ENCODE data around the gene TEDC2. TPM values are rescaled to one million over a fixed set of nuclear protein-coding genes. Genes with fewer than 3 reads are reported as not detected.

The TEDC2 gene
- total RNA-seq, 1 experiment from 2014 or later = 45.4 TPM

GRCh38 chr16:2460391-2460713 is 443 bp downstream of the TEDC2 start:
- Histone ChIP-seq H3K9ac (ENCODE audit: extremely low read depth, insufficient read length, low read length) (peak overlapping the region; percentile 32), H2BK5ac (ENCODE audit: insufficient read length, low read length) (no peak overlapping the region), H2AK5ac (ENCODE audit: insufficient read length, low read length) (no peak overlapping the region), H4K91ac (ENCODE audit: insufficient read length, low read depth, low read length) (no peak overlapping the region), H3K79me1 (ENCODE audit: insufficient read depth, low read depth, low read length, poor library complexity, severe bottlenecking) (peaks cover 7% of the 10 kb centered on the region), H2BK120ac (ENCODE audit: low read depth, low read length, poor library complexity, severe bottlenecking) (no peak overlapping the region), H2BK15ac (ENCODE audit: low read depth, low read length) (no peak overlapping the region), H3K27me3 (ENCODE audit: insufficient read depth, low read length) (no peaks in the 10 kb centered on the region), H3K4me1 (ENCODE audit: insufficient read depth, low read length) (peaks cover 2% of the 10 kb centered on the region; the same call in 1 of the 2 replicates), H4K20me1 (ENCODE audit: control insufficient read depth, insufficient read depth, insufficient read length) (no peaks in the 10 kb centered on the region), H3K18ac (ENCODE audit: insufficient read length, low read depth, low read length) (no peak overlapping the region), H2BK12ac (ENCODE audit: insufficient read length, low read depth, low read length) (no peak overlapping the region), H3K4me2 (ENCODE audit: insufficient read depth, insufficient read length, low read length) (peak overlapping the region; percentile 52), H2AFZ (ENCODE audit: low read length) (no peak overlapping the region), H3K23me2 (ENCODE audit: insufficient read length, low read depth, low read length, poor library complexity, severe bottlenecking) (peaks cover 11% of the 10 kb centered on the region), H3K79me2 (ENCODE audit: insufficient read depth, low read length) (0 out of 2 replicates have a peak, but pooled peaks cover 2% of the 10 kb centered on the region), H4K8ac (replicated peaks; ENCODE audit: insufficient read length, low read depth, low read length) (no peak overlapping the region), H3K56ac (ENCODE audit: insufficient read length, low read depth, low read length) (no peak overlapping the region), H3K27ac (ENCODE audit: insufficient read length, low read depth, low read length) (no peak overlapping the region), H3T11ph (ENCODE audit: low read length) (no peak overlapping the region), H3K23ac (ENCODE audit: insufficient read length, low read depth, low read length) (no peak overlapping the region), H3K9me3 (ENCODE audit: control insufficient read depth, low read depth, low read length) (no peaks in the 10 kb centered on the region), H2BK20ac (ENCODE audit: low read depth, low read length, poor library complexity, severe bottlenecking) (no peak overlapping the region), H4K5ac (ENCODE audit: insufficient read length, low read depth, low read length) (no peak overlapping the region), H3K4ac (ENCODE audit: low read depth, low read length) (no peak overlapping the region), H3K14ac (ENCODE audit: insufficient read depth, low read length) (no peak overlapping the region)
- Mint-ChIP-seq H3K4me1 (peaks cover 9 to 20% of the 10 kb centered on the region in 2 experiments), H3K27me3 (ENCODE audit: low read depth) (no peaks in the 10 kb centered on the region), H3K4me3 (peak overlapping the region; percentile 73 to 88), H3K9me3 (no peaks in the 10 kb centered on the region), H3K36me3 (ENCODE audit: insufficient read depth in 1 of 3, low read depth in 3 of 3) (peaks cover 18 to 53% (median 44%) of the 10 kb centered on the region in 3 experiments; a peak in 6 of 7 replicates), H3K27ac (no peak overlapping the region; a peak in 1 of 7 replicates)
- TF ChIP-seq, protein P1, sequence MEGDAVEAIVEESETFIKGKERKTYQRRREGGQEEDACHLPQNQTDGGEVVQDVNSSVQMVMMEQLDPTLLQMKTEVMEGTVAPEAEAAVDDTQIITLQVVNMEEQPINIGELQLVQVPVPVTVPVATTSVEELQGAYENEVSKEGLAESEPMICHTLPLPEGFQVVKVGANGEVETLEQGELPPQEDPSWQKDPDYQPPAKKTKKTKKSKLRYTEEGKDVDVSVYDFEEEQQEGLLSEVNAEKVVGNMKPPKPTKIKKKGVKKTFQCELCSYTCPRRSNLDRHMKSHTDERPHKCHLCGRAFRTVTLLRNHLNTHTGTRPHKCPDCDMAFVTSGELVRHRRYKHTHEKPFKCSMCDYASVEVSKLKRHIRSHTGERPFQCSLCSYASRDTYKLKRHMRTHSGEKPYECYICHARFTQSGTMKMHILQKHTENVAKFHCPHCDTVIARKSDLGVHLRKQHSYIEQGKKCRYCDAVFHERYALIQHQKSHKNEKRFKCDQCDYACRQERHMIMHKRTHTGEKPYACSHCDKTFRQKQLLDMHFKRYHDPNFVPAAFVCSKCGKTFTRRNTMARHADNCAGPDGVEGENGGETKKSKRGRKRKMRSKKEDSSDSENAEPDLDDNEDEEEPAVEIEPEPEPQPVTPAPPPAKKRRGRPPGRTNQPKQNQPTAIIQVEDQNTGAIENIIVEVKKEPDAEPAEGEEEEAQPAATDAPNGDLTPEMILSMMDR (conservative IDR thresholded peaks at IDR 0.05) = no peak
- DNase-seq = no peak
- WGBS (ENCODE audit: extremely low coverage, insufficient read length, low lambda C conversion rate) = no CpG with 5 or more reads among the region's 20 CpGs

Measured in H9 (cell line).